Common myeloid progenitor, CD34-positive (primary cell): ENCODE results near the gene MIA2.

Source experiments
- CTCF ChIA-PET: fragments of 350-600 bp; sonication (Branson Sonifier 250); formaldehyde crosslinking; loops from one replicate; lab custom pipeline; 2021; ENCODE audit warnings: antibody characterized with exemption; lab: Charles Lee
- POLR2A ChIA-PET: fragments of 350-600 bp; sonication (Branson Sonifier 250); formaldehyde crosslinking; loops from one replicate; lab custom pipeline; 2021; ENCODE audit warnings: antibody characterized with exemption; lab: Charles Lee
- DNase-seq, 3 donors: peaks; one replicate each; pipeline versions ENCODE4 v3.0.0 to v3.0.0-alpha.2; 2013
- H3K27ac ChIP-seq, 2 experiments: 1 replicate in 1 of 2; 2 replicates in 1 of 2; pipeline ENCODE4 v1.7.0; 2013; ENCODE audit warnings: inconsistent platforms in 2 of 2, low read length in 2 of 2, mild to moderate bottlenecking in 2 of 2, low read depth in 1 of 2, moderate library complexity in 1 of 2; ENCODE audit not compliant: severe bottlenecking in 2 of 2, insufficient read depth in 1 of 2, poor library complexity in 1 of 2
- H3K27me3 ChIP-seq, 5 experiments: replicated peaks in 2 of 5; 1 replicate in 3 of 5; 2 replicates in 2 of 5; pipeline versions ENCODE4 v1.6.1 to v1.7.0; 2013; ENCODE audit warnings: low read length in 4 of 5, mild to moderate bottlenecking in 2 of 5, moderate library complexity in 2 of 5, inconsistent platforms in 1 of 5; ENCODE audit not compliant: insufficient read depth in 5 of 5, control insufficient read depth in 4 of 5
- H3K36me3 ChIP-seq, 4 experiments: 1 replicate in 2 of 4; 2 replicates in 2 of 4; pipeline versions ENCODE4 v1.6.1 to v1.7.0; 2013; ENCODE audit warnings: low read length in 3 of 4, control low read depth in 1 of 4, mild to moderate bottlenecking in 1 of 4; ENCODE audit not compliant: control insufficient read depth in 4 of 4, insufficient read depth in 4 of 4
- H3K4me1 ChIP-seq, 4 experiments: 1 replicate in 3 of 4; 2 replicates in 1 of 4; pipeline versions ENCODE4 v1.6.1 to v1.7.1; 2013; ENCODE audit warnings: low read length in 3 of 4, mild to moderate bottlenecking in 3 of 4, control low read depth in 1 of 4, inconsistent platforms in 1 of 4, moderate library complexity in 1 of 4; ENCODE audit not compliant: control insufficient read depth in 4 of 4, insufficient read depth in 4 of 4; ENCODE audit errors: control extremely low read depth in 1 of 4
- H3K4me3 ChIP-seq, 7 experiments: 1 replicate in 4 of 7; 2 replicates in 3 of 7; pipeline versions ENCODE4 v1.5.1 to v1.7.0; 2013; ENCODE audit warnings: mild to moderate bottlenecking in 7 of 7, low read length in 6 of 7, moderate library complexity in 6 of 7, inconsistent platforms in 2 of 7, low read depth in 2 of 7, control low read depth in 1 of 7; ENCODE audit not compliant: insufficient read depth in 4 of 7, control insufficient read depth in 1 of 7; ENCODE audit errors: extremely low read depth in 1 of 7
- H3K9me3 ChIP-seq, 5 experiments: 1 replicate in 4 of 5; 2 replicates in 1 of 5; pipeline versions ENCODE4 v1.6.1 to v1.7.1; 2013; ENCODE audit warnings: low read length in 4 of 5, mild to moderate bottlenecking in 2 of 5, inconsistent platforms in 1 of 5, low read depth in 1 of 5, moderate library complexity in 1 of 5; ENCODE audit not compliant: control insufficient read depth in 4 of 5, insufficient read depth in 2 of 5; ENCODE audit errors: control extremely low read depth in 1 of 5
- WGBS: methylation state at CpG from one replicate; pipeline ENCODE4 v1.1.5; 2013; ENCODE audit not compliant: insufficient coverage; 5-methylcytosine and 5-hydroxymethylcytosine counted together

MIA2 gene

GRCh38 chr14:39367387-39367751, 133.7 kb downstream of the MIA2 start:
- Histone ChIP-seq H3K27ac (no peak overlapping the region), H3K4me3 (no peak overlapping the region), H3K9me3 (peaks cover 0 to 21% (median 0%) of the 10 kb centered on the region in 5 experiments), H3K36me3 (peaks cover 0 to 31% (median 5%) of the 10 kb centered on the region in 4 experiments), H3K4me1 (no peaks in the 10 kb centered on the region), H3K27me3 (no peaks in the 10 kb centered on the region)
- ChIA-PET CTCF (interaction anchor here (1.0 to 2.5 kb wide), 4 partner anchors 24 to 260 kb away, joined by 3 to 14 read pairs (median 3); no protein-coding TSS in a partner anchor), POLR2A (no interaction called here)
- DNase-seq: no peak
- WGBS: no CpG with 5 or more reads among the region's 2 CpGs

- Histone ChIP-seq H3K4me1 (no peaks in the 10 kb centered on the region), H3K4me3 (no peak overlapping the region), H3K27ac (no peak overlapping the region), H3K36me3 (peaks cover 0 to 28% (median 4%) of the 10 kb centered on the region in 4 experiments), H3K27me3 (no peaks in the 10 kb centered on the region), H3K9me3 (peaks cover 0 to 18% (median 0%) of the 10 kb centered on the region in 5 experiments)
- peak; percentile 48 to 71 (median 71) for DNase-seq
- no CpG with 5 or more reads among the region's 4 CpGs for WGBS
- CTCF ChIA-PET: interaction anchor here (1.0 to 2.0 kb wide), 2 partner anchors 16 to 137 kb away, joined by 4 to 9 read pairs; no protein-coding TSS in a partner anchor
- POLR2A ChIA-PET: interaction anchor here (0.7 kb wide), 1 partner anchor 198 kb away, joined by 5 read pairs; the partner anchor contains the start of gene TRAPPC6B
Observed at GRCh38 chr14:39368261-39368959, 134.7 kb downstream of the MIA2 start.

- POLR2A ChIA-PET: no interaction called here
- H3K36me3 ChIP-seq: peaks cover 0 to 22% (median 4%) of the 10 kb centered on the region in 4 experiments
- WGBS: 86% methylated on average over 1 of the region's 2 CpGs
- no peak overlapping the region for H3K27ac ChIP-seq
- no peak for DNase-seq
- CTCF ChIA-PET: interaction anchor here (2.0 kb wide), 1 partner anchor 15 kb away, joined by 9 read pairs; no protein-coding TSS in a partner anchor
- H3K4me1 ChIP-seq: no peaks in the 10 kb centered on the region
- H3K9me3 ChIP-seq: peaks cover 0 to 12% (median 0%) of the 10 kb centered on the region in 5 experiments
- no peak overlapping the region for H3K4me3 ChIP-seq
- no peaks in the 10 kb centered on the region for H3K27me3 ChIP-seq
Observed at GRCh38 chr14:39369029-39369428, 135.3 kb downstream of the MIA2 start.

GRCh38 chr14:39370415-39370814, 136.7 kb downstream of the MIA2 start:
- Histone ChIP-seq H3K4me3 (no peak overlapping the region), H3K27me3 (no peaks in the 10 kb centered on the region), H3K9me3 (no peaks in the 10 kb centered on the region), H3K27ac (no peak overlapping the region), H3K4me1 (no peaks in the 10 kb centered on the region), H3K36me3 (peaks cover 0 to 16% (median 4%) of the 10 kb centered on the region in 4 experiments)
- ChIA-PET POLR2A (no interaction called here), CTCF (interaction anchor here (1.1 kb wide), 1 partner anchor 139 kb away, joined by 4 read pairs; no protein-coding TSS in a partner anchor)
- WGBS: 98% methylated on average over 12 of the region's 12 CpGs
- DNase-seq: no peak

- Histone ChIP-seq H3K4me3 (no peak overlapping the region), H3K27ac (no peak overlapping the region), H3K4me1 (peaks cover 0 to 7% (median 6%) of the 10 kb centered on the region in 4 experiments), H3K9me3 (no peaks in the 10 kb centered on the region), H3K36me3 (peaks cover 0 to 5% (median 4%) of the 10 kb centered on the region in 4 experiments), H3K27me3 (no peaks in the 10 kb centered on the region)
- DNase-seq: no peak
- POLR2A ChIA-PET: no interaction called here
- WGBS: no CpG with 5 or more reads among the region's 1 CpG
- CTCF ChIA-PET: interaction anchor here (0.7 kb wide), 1 partner anchor 141 kb away, joined by 3 read pairs; no protein-coding TSS in a partner anchor
Observed at GRCh38 chr14:39372656-39373055, 138.9 kb downstream of the MIA2 start.

GRCh38 chr14:39374851-39375250, 141.1 kb downstream of the MIA2 start:
- H3K4me3 ChIP-seq: no peak overlapping the region
- CTCF ChIA-PET: interaction anchor here (1.0 to 1.4 kb wide), 2 partner anchors 9 to 143 kb away, joined by 3 to 4 read pairs; no protein-coding TSS in a partner anchor
- peaks cover 0 to 7% (median 6%) of the 10 kb centered on the region in 4 experiments for H3K4me1 ChIP-seq
- H3K27me3 ChIP-seq: no peaks in the 10 kb centered on the region
- no peak overlapping the region for H3K27ac ChIP-seq
- POLR2A ChIA-PET: interaction anchor here (0.6 kb wide), 1 partner anchor 25 kb away, joined by 4 read pairs; no protein-coding TSS in a partner anchor
- H3K36me3 ChIP-seq: peaks cover 0 to 5% (median 4%) of the 10 kb centered on the region in 4 experiments
- no peak for DNase-seq
- H3K9me3 ChIP-seq: no peaks in the 10 kb centered on the region
